OCI-LY7 (cell line): ENCODE results near the gene ALDH1B1. TPM values are rescaled to one million over a fixed set of nuclear protein-coding genes. Genes with fewer than 3 reads are reported as not detected.

Source experiments
- BruUV-seq: library from RNA; stranded (reverse); fragments of 400-500 nt; replicated peaks from 2 replicates; lab custom pipeline; 2021; lab: Mats Ljungman, UMichigan
- CTCF ChIA-PET: fragments of 300-600 bp; sonication (Branson Sonifier 250); formaldehyde crosslinking; loops from one replicate; lab custom pipeline; 2022; ENCODE audit warnings: antibody characterized with exemption; ENCODE audit not compliant: unreplicated experiment; lab: Charles Lee
- POLR2A ChIA-PET: fragments of 300-600 bp; sonication (Branson Sonifier 250); formaldehyde crosslinking; loops from one replicate; lab custom pipeline; 2022; ENCODE audit warnings: antibody characterized with exemption; lab: Charles Lee
- DNase-seq: peaks from one replicate; pipeline ENCODE4 v3.0.0-alpha.2; 2015; ENCODE audit warnings: low spot score
- H2AFZ ChIP-seq: fragments of 200-600 bp; sonication (generic), shearing (Covaris generic); 2 replicates; pipeline ENCODE4 v1.6.1; 2014; ENCODE audit warnings: mild to moderate bottlenecking, antibody characterized with exemption, low read length, moderate library complexity
- H3K27ac ChIP-seq: fragments of 200-600 bp; sonication (generic); 2 replicates; pipeline ENCODE4 v1.5.1; 2014; ENCODE audit warnings: mixed run types, low read depth, mild to moderate bottlenecking, moderate library complexity, low read length, inconsistent platforms; ENCODE audit not compliant: poor library complexity, severe bottlenecking
- H3K36me3 ChIP-seq: fragments of 200-600 bp; sonication (generic); 2 replicates; pipeline ENCODE4 v1.6.1; 2014; ENCODE audit warnings: mild to moderate bottlenecking, antibody characterized with exemption, low read length, moderate library complexity, mixed read lengths; ENCODE audit not compliant: insufficient read depth
- H3K4me1 ChIP-seq: fragments of 200-600 bp; sonication (generic); 2 replicates; pipeline ENCODE4 v1.5.1; 2014; ENCODE audit warnings: mild to moderate bottlenecking, low read length; ENCODE audit not compliant: insufficient read depth, poor library complexity, severe bottlenecking
- H3K4me2 ChIP-seq: fragments of 200-600 bp; sonication (generic); 2 replicates; pipeline ENCODE4 v1.6.1; 2014; ENCODE audit warnings: mild to moderate bottlenecking, low read length
- H3K4me3 ChIP-seq: fragments of 200-600 bp; sonication (generic); 2 replicates; pipeline ENCODE4 v1.5.1; 2014; ENCODE audit warnings: mild to moderate bottlenecking, low read depth, low read length; ENCODE audit not compliant: poor library complexity, severe bottlenecking
- H3K79me2 ChIP-seq: fragments of 200-600 bp; sonication (generic); 2 replicates; pipeline ENCODE4 v1.6.1; 2016; ENCODE audit warnings: low read depth, mild to moderate bottlenecking, low read length, moderate library complexity, mixed read lengths; ENCODE audit not compliant: insufficient read depth
- H3K9me2 ChIP-seq: fragments of 200-600 bp; sonication (generic); 2 replicates; pipeline ENCODE4 v1.6.1; 2016; ENCODE audit warnings: mild to moderate bottlenecking, low read length, mixed read lengths; ENCODE audit not compliant: insufficient read depth
- H3K9me3 ChIP-seq: fragments of 200-600 bp; sonication (generic); 2 replicates; pipeline ENCODE4 v1.6.1; 2014; ENCODE audit warnings: mild to moderate bottlenecking, mixed run types, low read length, mixed read lengths
- H4K20me1 ChIP-seq: fragments of 200-600 bp; sonication (generic); 2 replicates; pipeline ENCODE4 v1.6.1; 2014; ENCODE audit warnings: mild to moderate bottlenecking, antibody characterized with exemption, low read length, moderate library complexity, mixed read lengths; ENCODE audit not compliant: insufficient read depth
- EZH2phosphoT487 ChIP-seq: fragments of 200-600 bp; sonication (generic); IDR thresholded peaks from 2 replicates; pipeline ENCODE4 v1.6.1; 2018; ENCODE audit warnings: low read depth, borderline replicate concordance, mild to moderate bottlenecking, mixed run types, antibody characterized with exemption, low read length, moderate library complexity, mixed read lengths
- intact Hi-C: fragments of 100-400 bp; cut with micrococcal nuclease; formaldehyde crosslinking; loops from one replicate; pipeline ENCODE4 v1.10.0; 2022; ENCODE audit not compliant: unreplicated experiment
- total RNA-seq, 2 experiments: library from RNA; depleted of rRNA in 1 of 2; stranded (reverse); fragments of >200 nt in 1 of 2; shearing (Covaris generic) in 1 of 2; gene quantifications; 2 replicates each; pipeline ENCODE4 v1.2.3, GENCODE V29; 2014 to 2022
- TF ChIP-seq, protein P1 (sequence below): fragments of 200-600 bp; sonication (generic); conservative IDR thresholded peaks from 2 replicates; pipeline ENCODE4 v1.5.1; 2014; ENCODE audit warnings: mild to moderate bottlenecking, antibody characterized with exemption, low read length, moderate library complexity, mixed read lengths

Gene ALDH1B1
- total RNA-seq, 2 experiments from 2014 or later, result 0.32 to 8.6 TPM

DNA sequence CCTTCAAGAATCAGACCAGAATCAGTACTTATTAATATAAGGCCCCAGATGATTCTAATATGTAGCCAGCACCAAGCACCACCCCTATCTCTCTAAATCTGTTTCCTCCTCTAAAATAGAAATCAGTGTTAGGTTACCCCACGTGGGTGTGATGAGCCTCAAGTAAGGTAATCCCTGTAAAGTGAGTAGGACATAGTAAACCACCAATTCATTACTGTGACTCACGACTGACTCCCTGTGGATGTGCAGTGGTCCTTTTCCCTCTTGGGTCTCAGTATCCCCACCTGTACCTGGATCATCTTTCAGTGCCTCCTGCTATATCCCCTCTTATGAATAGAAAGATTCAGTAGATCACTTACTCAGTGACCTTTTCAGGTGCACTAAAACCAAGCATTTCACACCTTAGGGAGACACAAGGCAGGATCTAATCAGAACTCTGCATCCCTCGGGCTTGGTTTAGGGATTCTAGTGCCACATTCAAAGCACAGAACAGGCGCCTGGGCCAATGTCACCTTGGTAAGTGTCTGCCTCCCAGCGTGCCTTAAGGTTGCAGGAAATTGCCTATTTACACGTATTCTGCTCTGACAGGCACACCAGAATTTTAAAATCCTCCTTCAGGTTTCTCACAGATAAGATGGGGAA is 12.2 kb upstream of the ALDH1B1 start:
- Histone ChIP-seq H3K36me3 (no peaks in the 10 kb centered on the region), H3K27ac (no peak overlapping the region), H3K79me2 (no peaks in the 10 kb centered on the region), H3K4me3 (no peak overlapping the region), H3K9me2 (no peaks in the 10 kb centered on the region), H3K9me3 (no peaks in the 10 kb centered on the region), H2AFZ (no peak overlapping the region), H3K4me1 (no peaks in the 10 kb centered on the region), H3K4me2 (no peak overlapping the region), H4K20me1 (no peaks in the 10 kb centered on the region)
- DNase-seq, result no peak
- intact Hi-C loops, result no loop called here
- BruUV-seq, result no TSS peak
- ChIA-PET CTCF (no interaction called here), POLR2A (no interaction called here)
- TF ChIP-seq EZH2phosphoT487, result no peak
- TF ChIP-seq, protein P1, sequence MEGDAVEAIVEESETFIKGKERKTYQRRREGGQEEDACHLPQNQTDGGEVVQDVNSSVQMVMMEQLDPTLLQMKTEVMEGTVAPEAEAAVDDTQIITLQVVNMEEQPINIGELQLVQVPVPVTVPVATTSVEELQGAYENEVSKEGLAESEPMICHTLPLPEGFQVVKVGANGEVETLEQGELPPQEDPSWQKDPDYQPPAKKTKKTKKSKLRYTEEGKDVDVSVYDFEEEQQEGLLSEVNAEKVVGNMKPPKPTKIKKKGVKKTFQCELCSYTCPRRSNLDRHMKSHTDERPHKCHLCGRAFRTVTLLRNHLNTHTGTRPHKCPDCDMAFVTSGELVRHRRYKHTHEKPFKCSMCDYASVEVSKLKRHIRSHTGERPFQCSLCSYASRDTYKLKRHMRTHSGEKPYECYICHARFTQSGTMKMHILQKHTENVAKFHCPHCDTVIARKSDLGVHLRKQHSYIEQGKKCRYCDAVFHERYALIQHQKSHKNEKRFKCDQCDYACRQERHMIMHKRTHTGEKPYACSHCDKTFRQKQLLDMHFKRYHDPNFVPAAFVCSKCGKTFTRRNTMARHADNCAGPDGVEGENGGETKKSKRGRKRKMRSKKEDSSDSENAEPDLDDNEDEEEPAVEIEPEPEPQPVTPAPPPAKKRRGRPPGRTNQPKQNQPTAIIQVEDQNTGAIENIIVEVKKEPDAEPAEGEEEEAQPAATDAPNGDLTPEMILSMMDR, result no peak

DNA sequence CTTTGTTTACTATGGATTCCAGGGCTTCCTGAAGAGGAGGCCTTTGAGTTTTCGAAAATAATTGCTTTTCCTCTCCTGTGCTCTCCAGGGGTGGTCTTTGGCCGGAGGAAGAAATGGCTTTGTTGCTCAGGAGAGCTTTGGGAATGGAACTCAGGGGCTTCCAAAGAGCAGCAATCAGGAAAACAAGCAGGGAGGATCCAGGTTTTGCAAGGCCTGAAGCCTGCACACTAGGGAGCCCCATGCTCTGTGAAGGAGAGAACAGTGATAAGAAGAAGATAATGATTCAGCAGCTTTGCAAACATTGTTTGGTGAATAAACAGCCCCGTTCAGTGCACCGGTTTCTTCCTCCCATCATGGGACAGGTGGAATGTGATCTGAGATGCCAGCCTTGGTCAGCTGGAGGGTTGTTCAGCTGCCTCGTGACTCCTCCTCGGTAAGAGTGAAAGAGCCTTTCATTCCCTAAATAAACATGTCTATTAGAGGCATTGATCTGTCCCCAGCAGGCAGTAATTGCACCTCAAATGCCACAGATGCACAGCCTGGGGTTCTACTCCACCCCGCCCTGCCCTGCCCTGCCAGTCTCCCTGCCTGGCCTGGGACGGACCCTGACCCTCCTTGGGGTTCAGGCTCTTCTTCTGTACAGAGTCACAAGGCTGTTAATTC is 11.5 kb upstream of the ALDH1B1 start:
- Histone ChIP-seq H4K20me1 (no peaks in the 10 kb centered on the region), H3K36me3 (no peaks in the 10 kb centered on the region), H3K27ac (no peak overlapping the region), H2AFZ (no peak overlapping the region), H3K79me2 (no peaks in the 10 kb centered on the region), H3K4me1 (no peaks in the 10 kb centered on the region), H3K9me2 (no peaks in the 10 kb centered on the region), H3K9me3 (no peaks in the 10 kb centered on the region), H3K4me3 (no peak overlapping the region), H3K4me2 (no peak overlapping the region)
- no peak for DNase-seq
- ChIA-PET CTCF (no interaction called here), POLR2A (no interaction called here)
- TF ChIP-seq EZH2phosphoT487, result no peak
- TF ChIP-seq, protein P1, result no peak
- intact Hi-C loops, result no loop called here
- no TSS peak for BruUV-seq

DNA sequence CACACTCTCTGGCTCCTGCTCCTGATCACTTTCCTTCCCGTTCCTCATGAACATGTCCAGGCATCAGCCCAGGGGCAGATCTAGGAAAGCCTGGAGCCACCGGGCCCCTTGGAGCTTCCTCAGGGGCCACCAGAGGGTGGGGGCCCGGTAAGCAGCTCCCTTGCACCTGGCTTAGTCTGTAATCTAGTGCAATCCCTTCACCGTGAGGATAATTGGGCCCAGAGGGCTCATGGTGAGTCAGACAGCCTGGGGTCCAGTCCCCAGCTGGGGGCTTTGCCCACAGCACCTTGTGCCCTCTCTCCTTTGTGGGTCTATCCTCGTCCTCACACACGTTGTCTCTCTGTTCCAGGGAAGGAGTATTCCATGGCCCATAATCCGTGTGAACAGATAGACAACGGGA is 10.4 kb upstream of the ALDH1B1 start:
- no TSS peak for BruUV-seq
- H3K9me2 ChIP-seq, result no peaks in the 10 kb centered on the region
- no peak overlapping the region for H3K4me3 ChIP-seq
- no peaks in the 10 kb centered on the region for H3K36me3 ChIP-seq
- H4K20me1 ChIP-seq, result no peaks in the 10 kb centered on the region
- CTCF ChIA-PET, result no interaction called here
- H2AFZ ChIP-seq, result no peak overlapping the region
- POLR2A ChIA-PET, result no interaction called here
- H3K9me3 ChIP-seq, result no peaks in the 10 kb centered on the region
- DNase-seq, result no peak
- H3K27ac ChIP-seq, result no peak overlapping the region
- H3K79me2 ChIP-seq, result no peaks in the 10 kb centered on the region
- H3K4me1 ChIP-seq, result no peaks in the 10 kb centered on the region
- TF ChIP-seq, protein P1, result no peak
- TF ChIP-seq EZH2phosphoT487, result no peak
- intact Hi-C loops, result no loop called here
- H3K4me2 ChIP-seq, result no peak overlapping the region
